ENCODE results near the gene KLRK1.
"Not testable (repeated sequence)": the region's sequence is repeated elsewhere in the genome, so short reads cannot be mapped to it uniquely, and the experiment has no call there.

KLRK1 gene

DNA sequence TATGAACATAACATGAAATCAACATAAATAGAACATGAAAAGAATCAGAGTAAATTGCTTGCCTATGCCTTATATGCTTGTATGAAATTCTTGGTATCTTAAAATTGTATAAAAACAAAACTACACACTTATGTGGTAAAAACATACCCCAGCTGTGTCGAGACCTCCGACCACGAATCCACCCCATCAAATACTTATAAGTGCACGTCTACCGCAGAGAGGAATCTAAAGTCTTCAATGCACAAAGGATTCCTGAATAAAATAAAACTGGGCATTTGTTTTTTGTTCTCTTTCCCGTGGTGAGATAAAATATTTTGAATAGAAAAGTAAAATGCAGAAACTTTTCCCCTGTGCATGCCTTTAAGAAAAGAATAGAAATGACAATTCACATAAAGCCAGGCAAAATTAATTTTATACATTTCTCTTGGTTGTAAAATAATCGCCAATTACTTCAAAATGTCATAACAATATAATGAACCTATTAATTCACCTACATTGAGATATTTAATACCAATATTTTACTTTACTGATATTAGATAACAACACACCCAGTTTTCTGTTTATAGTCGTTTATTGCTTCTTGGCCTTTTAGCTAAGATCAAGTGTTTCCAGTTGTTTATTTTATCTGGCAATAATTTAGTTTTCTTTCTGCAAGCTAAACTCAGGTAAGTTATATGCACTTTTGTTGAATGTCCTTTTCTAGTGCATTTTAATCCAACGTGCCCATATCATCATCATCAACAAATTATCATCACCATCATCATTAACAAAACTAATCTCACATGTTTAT is 1.0 kb downstream of the KLRK1 start:
- no peak for DNase-seq (ENCODE audit: low spot score)

DNA sequence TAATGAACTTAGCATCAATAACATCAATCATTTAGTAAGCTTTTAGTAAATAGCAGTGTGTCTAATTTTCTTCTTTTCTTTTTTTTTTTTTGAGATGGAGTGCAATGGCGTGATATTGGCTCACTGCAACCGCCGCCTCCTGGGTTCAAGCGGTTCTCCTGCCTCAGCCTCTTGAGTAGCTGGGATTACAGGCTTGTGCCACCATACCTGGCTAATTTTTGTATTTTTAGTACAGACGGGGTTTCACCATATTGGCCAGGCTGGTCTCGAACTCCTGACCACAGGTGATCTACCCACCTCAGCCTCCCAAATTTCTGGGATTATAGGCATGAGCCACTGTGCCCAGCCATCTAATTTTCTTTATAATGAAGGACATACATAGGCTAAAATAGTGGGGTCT is 2.3 kb downstream of the KLRK1 start:
- not testable (repeated sequence) for DNase-seq (ENCODE audit: low spot score)

GRCh38 chr12:10386857-10387256 is 3.0 kb downstream of the KLRK1 start:
- no peak for DNase-seq (ENCODE audit: low spot score)

GRCh38 chr12:10385166-10385613 is 4.7 kb downstream of the KLRK1 start:
- no peak for DNase-seq (ENCODE audit: low spot score)

DNA sequence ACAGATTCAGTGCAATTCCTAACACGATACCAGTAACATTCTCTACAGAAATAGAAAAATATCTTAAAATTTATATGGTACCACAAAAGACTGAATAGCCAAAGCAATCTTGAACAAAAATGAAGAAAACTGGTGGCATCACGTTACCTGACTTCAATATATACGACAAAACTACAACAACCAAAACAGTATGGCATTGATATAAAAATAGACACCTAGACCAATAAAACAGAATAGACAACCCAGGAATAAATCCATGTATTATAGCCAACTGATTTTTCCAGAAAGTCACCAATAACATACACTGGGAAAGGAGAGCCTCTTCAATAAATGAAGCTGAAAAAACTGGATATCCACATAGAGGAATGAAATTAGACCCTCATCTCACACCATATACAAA is 5.7 kb downstream of the KLRK1 start:
- DNase-seq (ENCODE audit: low spot score) = no peak

DNA sequence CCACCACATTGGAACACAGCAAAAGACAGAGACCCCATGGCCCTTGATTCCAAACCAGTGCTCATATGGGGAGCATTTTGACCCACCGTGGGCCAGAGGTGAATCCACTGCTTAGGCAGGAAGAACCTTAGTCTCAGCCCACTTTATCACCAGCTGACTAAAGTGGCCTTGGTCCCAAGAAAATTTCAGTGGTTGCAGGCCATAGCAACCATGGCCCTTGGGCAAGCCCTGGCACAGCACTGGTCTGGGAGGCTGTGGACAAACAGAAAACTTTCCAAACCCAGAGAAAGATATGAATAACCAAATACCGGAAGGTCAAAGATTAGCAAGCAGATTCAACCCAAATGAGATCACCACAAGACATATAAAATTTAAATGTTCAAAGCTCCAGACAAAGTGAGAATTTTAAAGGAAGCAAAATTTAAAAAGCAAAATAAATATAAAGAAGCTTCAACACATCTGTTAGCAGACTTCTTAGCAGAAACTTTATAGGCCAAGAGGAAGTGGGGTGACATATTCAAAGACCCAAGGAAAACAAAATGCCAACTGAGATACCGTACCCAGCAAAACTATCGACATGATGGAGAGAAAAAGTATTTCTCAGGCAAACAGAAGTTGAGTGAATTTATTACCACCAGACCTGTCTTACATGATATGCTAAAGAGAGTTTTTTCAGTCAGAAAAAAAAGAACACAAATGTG is 7.8 kb downstream of the KLRK1 start:
- DNase-seq (ENCODE audit: low spot score) = no peak

- DNase-seq (ENCODE audit: low spot score) = not testable (repeated sequence)
These were observed 11.1 kb downstream of the KLRK1 start for GRCh38 chr12:10378737-10379136.

DNA sequence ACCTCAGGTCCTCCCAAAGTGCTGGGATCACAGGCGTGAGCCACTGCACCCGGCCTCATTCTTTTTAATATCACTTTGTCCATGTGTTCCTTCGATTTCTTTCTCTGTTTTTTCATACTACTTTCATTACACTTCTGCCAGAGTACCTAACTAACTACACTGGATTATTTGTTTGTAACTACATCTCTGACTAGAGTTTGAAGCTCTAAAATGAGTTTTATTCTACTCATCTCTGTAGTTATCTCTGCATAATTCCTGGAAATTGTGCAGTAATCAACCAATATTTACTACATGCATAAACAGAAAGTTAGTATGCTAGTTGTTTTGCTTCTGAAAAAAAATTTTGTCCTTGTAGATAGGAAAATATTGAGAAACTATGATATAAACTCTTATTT is 15.2 kb downstream of the KLRK1 start:
- DNase-seq (ENCODE audit: low spot score) = no peak

- DNase-seq (ENCODE audit: low spot score) = no peak
These were observed 17.3 kb downstream of the KLRK1 start for GRCh38 chr12:10372559-10372958.

DNA sequence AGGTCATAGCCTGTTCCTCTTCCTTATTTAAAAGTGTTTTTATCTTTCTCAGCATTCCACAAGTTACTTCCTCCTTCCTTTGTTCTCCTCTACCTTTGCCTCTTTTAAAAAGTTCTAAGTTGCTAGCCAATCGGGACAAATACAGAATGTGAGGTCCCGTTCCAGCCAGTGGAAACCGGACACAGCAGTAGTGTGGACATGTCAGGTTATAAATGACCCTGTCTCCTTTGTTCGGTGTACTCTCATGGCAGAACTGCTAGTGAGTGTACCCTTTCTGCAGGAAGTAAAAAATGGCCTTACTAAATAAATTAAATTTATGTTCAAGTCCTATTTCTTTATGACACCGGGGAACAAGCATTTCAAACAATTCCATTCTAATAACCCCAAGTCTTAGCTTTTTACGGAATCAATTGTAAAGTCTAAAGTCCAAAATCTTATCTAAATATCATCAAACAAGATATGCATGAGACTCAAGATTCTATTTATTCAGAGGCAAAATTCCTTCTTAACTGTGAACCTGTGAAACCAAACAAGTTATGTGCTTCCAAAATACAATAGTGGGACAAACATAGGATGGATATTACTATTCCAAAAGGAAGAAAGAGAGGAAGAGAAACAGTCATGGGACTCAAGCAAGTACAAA is 17.8 kb downstream of the KLRK1 start:
- not testable (repeated sequence) for DNase-seq (ENCODE audit: low spot score)

GRCh38 chr12:10369557-10370415 is 20.1 kb downstream of the KLRK1 start:
- no peak for DNase-seq (ENCODE audit: low spot score)

DNA sequence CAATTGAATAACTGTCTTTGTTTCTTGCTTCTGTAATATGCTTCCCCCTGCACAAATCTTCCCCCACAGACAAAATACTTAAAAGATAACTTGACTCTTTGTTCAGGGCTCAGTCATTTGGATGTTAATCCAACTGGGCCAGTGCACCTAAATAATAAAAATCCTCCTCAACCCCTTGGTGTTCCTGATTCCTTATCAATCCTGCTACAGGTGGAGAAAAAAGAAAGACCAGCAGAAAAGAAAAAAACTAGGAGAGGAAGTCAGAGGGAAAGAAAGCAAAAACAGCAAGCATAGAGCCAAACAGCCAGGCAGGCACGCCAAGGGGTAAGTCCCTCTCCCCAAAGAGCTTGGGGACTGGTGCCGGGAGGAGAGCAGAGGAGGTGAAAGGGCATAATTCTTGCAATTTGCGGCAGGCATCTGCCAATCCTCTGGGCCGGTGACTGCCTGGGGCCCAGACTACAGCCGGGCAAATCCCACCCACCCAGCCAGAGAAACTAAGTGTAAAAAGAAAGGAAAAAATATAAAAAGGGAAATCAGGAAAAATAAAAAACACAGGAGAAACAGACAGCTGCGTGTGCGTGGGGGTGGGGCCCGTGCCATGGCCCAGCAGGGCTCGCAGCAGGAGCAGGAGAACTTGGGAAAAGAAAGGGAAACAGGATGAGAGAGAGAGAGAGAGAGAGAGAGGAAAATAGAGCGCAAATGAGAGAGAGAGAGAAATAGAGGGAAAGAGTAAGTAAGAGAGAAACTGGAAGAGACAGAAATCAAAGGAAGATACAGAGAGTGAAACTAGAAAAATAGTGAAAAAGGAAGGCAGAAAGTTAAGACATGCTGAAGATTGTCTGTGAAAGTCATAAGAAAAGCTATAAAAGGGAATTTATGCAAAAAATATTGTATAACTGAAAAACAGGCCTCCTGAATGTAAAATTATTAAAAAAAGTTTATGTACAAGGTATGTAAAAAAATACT is 21.4 kb downstream of the KLRK1 start:
- no peak for DNase-seq (ENCODE audit: low spot score)

GRCh38 chr12:10367714-10368113 is 22.1 kb downstream of the KLRK1 start:
- DNase-seq (ENCODE audit: low spot score) = not testable (repeated sequence)

GRCh38 chr12:10366875-10367274 is 23.0 kb downstream of the KLRK1 start:
- DNase-seq (ENCODE audit: low spot score) = no peak

- DNase-seq (ENCODE audit: low spot score) = no peak
These were observed 24.0 kb downstream of the KLRK1 start for GRCh38 chr12:10365696-10366405.

- DNase-seq (ENCODE audit: low spot score) = peak; percentile 59
These were observed 24.8 kb downstream of the KLRK1 start for GRCh38 chr12:10364815-10365622.

GRCh38 chr12:10363914-10364814 is 25.7 kb downstream of the KLRK1 start:
- no peak for DNase-seq (ENCODE audit: low spot score)

GRCh38 chr12:10363658-10363913 is 26.3 kb downstream of the KLRK1 start:
- DNase-seq (ENCODE audit: low spot score) = no peak

Measured in iPS-NIHi11 (cell line).